ENCODE measurements around the gene ELFN1.
A peak's percentile ranks its signal among the peaks of the same experiment; 100 is the strongest.

ELFN1 gene

DNA sequence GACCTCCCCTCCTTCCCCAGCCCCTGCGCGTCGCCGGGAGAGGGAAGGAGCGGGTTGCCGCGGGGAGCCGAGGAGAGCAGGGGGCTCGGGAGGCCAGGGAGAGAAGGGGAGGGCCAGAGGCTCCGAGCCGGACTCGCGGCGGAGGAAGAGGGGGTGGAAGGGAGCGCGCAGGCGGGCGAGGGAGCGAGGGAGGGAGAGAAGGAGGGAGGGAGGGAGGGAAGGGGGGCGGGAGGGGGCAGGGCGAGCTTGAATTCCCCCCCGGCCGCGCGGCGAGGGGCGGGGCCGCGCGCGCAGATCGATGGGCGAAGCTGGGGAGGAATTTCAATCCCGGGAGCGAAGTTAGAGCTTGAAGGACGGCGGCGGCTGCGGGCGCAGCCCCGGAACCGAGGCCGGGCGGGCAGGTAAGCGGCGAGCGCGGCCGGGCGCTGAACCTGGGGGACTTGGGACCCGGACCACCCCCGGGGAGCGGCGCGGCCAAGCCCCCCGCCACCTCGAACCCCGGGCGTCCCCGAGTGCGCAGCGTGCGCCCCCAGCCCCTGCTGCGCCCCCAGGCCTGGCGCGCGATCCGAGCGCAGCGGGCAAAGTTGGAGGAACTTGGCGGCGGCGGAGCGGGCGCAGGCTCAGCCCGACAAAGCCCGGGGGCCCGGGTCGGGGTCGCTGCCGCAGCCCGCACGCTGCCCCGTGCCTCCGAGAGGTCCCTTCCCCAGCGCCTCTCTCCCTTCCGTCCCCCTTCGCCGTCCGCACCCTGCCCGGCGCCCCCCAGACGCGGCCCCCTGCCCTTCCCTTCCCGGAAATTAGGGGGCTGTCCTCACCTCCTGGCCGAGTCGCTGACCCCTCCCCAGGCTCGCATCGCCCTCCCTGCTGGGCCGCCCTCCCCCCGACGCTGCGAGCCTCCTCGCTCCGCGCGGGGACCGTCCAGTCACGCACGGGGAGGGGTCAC is at the start of gene ELFN1:
Gene ELFN1, plus strand, starts transcription at position 324 of the 940 bp plus-strand sequence. CDS start 74,320 bp downstream, outside the sequence.
- no peak for DNase-seq (ENCODE audit: low read depth)

DNA sequence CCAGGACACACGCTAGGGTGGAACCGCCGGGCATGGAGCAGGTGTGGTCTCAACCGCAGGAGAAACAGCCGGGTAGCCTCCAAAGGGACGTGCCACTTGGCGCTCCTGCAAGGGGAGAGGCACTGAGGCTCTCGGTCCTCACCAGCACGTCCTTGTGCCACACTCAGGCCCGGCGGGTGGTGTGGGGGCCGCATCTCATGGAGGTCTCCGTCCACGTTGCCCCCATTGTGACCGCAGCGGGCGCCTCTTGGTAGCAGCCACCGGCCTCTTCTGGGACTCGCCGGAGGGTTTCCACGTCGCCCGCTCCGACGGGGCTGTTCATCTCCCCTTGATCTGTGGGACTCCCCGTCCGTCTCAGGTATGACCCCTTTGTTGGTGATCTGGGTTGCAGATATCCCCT is 49.2 kb upstream of the ELFN1 start:
- no peak for DNase-seq (ENCODE audit: low read depth)

- DNase-seq (ENCODE audit: low read depth): no peak
Observed at GRCh38 chr7:1621718-1622117, 48.4 kb upstream of the ELFN1 start.

- DNase-seq (ENCODE audit: low read depth): no peak
Observed at GRCh38 chr7:1622441-1622840, 47.6 kb upstream of the ELFN1 start.

DNA sequence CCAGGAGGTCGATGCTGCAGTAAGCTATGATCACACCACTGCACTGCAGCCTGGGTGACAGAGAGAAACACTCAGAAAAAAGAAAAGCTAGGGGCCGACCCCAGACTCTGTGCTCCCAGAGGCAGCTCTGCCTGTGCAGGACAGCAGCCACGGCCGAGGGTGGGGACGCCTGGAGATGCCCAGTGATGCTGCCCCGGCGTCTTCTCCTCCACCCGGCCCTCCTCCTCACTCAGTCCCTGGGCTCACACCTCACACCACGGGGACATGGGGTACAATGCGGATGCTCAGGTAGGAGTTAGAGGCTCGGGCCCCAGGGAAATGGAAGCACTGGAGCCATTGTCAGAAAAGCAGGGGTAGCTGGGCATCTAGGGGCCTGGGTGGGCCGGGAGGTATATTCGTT is 46.3 kb upstream of the ELFN1 start:
- DNase-seq (ENCODE audit: low read depth): no peak

DNA sequence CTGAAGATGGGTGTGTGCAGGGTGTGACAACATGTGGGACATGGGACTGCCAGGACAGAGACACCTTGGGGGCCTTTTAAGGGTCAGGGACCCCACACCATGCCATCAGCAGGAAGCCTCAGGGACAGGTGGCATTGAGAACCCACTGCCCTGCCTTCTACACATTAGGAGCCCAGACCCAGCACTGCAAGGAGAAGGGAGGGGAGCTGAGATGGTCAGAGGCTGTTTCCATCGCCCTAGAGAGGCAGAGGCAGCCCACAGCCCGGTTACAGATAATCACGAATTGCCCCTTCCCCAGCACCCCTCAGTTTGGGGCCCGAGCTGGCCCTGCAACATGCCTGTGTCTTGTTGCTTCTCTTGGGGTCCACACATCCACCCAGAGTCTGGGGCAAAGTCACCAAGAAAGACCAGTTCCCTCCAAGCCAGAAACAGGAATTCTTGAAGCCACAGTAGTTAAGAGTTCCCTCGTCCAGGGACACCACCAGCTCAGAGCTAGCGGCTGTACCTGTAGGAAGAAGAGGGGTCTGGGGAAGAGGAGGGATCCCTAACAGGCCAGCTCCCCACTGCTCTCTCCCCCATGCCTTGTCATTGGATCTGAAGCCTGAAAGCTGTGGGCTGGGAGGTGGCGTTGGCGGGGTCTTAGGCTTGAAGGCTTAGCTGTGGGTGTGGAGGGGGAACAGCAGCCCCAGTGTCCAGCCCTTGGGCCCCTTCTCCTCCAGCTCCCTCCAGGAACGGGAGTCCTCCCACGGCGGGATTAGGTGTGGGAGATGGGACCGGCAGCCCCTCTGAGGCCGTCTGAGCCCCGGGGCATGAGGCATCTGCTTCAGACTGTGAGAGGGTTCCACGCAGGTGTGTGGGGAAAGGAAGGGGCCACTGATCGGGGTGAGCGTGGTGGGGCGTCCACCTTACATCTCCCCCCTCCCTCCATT is 44.8 kb upstream of the ELFN1 start:
- DNase-seq (ENCODE audit: low read depth): no peak

DNA sequence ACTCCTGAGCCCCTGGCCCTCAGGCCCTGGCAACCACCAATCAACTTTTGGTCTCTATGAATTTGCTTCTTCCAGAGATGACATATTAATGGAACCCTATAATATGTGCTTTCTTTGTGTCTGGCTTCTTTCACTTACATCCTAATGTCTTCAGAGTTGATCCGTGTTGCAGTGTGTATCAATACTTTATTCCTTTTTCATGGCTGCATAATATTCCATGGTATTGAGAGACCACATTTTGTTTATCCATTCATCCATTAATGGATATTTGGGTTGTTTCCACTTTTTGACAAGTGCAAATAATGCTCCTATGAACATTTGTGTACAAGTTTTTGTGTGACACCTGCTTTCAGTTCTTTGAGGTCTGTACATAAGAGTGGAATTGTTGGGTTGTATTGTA is 43.3 kb upstream of the ELFN1 start:
- no peak for DNase-seq (ENCODE audit: low read depth)

DNA sequence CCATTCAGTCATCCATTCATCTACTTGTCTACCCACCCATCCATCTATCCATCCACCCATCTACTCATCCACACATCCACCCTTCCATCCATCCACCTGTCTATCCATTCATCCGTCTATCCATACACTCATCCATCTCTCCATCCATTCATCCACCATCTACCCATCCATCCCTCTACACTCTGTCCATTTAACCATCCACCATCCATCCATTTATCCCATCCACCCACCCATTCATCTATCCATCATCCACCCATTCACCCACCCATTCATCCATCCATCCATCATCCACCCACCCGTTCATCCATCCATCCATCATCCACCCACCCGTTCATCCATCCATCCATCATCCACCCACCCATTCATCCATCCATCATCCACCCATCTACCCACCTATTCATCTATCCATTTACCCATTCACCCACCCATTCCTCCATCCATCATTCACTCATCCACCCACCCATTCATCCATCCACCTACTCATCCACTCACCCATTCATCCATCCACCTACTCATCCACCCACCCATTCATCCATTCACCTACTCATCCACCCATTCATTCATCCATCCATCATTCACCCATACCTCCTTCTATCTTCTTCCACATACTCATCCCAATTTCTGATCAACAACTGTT is 39.3 kb upstream of the ELFN1 start:
- no peak for DNase-seq (ENCODE audit: low read depth)

GRCh38 chr7:1631678-1632077 is 38.4 kb upstream of the ELFN1 start:
- no peak for DNase-seq (ENCODE audit: low read depth)

- no peak for DNase-seq (ENCODE audit: low read depth)
Observed at GRCh38 chr7:1632506-1632905, 37.6 kb upstream of the ELFN1 start.

- DNase-seq (ENCODE audit: low read depth): no peak
Observed at GRCh38 chr7:1632916-1633785, 36.9 kb upstream of the ELFN1 start.

GRCh38 chr7:1635401-1635800 is 34.7 kb upstream of the ELFN1 start:
- DNase-seq (ENCODE audit: low read depth): no peak

DNA sequence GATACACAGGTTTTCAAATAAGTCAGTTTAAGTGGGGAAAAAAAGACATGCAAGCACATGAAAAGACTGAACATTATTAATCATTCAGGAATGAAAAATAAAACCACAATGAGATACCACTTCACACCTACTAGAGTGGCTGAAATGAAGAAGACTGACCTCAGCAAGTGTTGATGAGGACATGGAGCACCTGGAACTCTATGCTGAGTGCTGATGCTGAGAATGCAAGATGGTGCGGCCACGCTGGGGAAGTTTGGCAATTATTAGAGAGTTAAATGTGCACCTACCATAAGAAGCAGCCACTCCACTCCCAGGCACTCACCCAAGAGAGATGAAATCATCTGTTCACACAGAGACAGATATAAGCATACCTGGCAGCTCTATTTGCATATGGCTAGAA is 32.9 kb upstream of the ELFN1 start:
- peak; percentile 3 for DNase-seq (ENCODE audit: low read depth)

DNA sequence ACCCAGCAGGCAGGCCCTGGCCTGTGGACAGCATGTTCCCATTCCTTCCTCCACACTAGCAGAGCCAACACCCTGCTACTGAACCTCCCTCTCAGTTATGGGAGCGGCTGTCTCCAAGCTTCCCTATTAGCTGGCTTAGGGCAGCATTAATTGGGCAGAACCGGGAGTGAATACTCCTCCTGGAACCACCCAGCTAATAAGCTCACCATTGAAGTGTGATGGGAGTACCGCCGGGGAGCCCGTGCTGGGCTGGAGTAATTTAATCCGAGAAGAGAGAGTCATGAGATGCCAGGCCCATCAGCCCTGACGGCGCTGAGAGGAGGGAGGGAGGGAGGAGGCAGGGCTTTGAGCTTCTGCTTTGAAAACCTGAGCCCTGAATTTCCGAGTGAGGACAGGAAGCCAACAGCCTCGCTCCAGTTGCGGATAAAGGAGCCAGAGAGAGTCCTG is 31.8 kb upstream of the ELFN1 start:
- DNase-seq (ENCODE audit: low read depth): no peak

DNA sequence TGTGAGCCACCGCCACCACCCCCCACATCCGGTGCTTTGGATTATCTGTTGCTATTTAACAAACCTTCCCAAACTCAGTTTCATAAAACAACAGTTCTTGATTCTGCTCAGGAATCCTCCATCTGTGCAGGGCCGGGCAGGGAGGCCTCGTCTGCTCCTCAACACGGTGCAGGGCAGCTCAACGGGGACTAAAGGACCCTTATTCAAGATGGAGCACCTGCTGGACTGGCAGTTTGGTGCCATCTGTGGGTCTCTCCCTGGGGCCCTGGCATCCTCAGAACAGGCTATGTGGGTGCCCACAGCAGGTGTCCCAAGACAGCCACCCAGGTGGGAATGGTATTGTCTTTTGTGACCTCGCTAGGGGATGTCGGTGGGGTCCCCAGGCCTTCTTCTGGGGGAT is 31.0 kb upstream of the ELFN1 start:
- DNase-seq (ENCODE audit: low read depth): no peak

- DNase-seq (ENCODE audit: low read depth): no peak
Observed at GRCh38 chr7:1639532-1640175, 30.4 kb upstream of the ELFN1 start.

DNA sequence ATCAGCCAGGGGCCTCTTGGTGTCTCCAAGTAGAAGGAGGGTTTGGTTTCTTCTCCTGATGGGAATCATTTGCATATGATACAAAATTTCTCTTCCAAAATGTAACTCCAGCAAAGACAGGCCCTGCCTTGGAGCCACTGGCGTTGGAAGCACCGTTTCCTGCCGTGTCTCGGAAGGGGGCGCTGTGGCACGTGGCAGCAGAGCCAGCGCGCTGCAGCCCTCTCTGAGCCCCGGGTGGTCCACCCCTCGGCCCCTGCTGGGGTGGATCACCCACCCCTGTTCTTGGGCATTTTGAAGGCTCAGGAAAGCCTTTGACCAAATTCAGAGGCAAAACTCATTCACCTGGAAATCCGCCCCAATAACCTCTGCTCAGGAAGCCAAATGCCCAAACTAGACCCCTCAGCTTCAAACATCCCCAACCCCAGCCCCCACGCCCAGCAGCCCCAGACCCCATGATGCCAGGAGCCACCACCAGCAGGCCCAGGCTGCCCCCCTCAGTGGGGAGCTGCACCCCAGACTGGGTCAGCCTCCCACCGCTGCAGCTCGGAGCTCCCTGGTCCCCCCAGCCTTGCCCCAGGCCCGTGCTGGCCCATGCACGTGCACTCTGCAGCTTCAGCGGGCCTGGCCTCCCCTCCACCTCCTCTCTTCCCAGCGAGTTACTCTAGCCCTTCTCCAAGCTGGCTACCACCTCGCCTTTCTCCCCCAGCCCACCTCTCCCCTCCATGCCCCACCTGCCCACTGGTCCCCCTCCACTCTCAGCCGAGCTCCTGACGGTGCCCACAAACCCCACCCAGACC is 29.5 kb upstream of the ELFN1 start:
- DNase-seq (ENCODE audit: low read depth): no peak

GRCh38 chr7:1641173-1641572 is 28.9 kb upstream of the ELFN1 start:
- DNase-seq (ENCODE audit: low read depth): no peak

GRCh38 chr7:1641661-1642260 is 28.3 kb upstream of the ELFN1 start:
- no peak for DNase-seq (ENCODE audit: low read depth)
